ENCODE data around the gene SYT6.

GRCh38 chr1:114139540-114139939, 14.1 kb downstream of the SYT6 start:
- TF ChIP-seq CTCF (IDR thresholded peaks at IDR 0.05 in 8 of 11, conservative IDR thresholded peaks at IDR 0.05 in 3 of 11) (no peak), POLR2A (IDR thresholded peaks at IDR 0.05) (no peak), POLR2AphosphoS5 (IDR thresholded peaks at IDR 0.05) (no peak)
